RWPE1 (cell line): ENCODE data around the gene ATF7IP.

Source experiments
- CTCF ChIA-PET: fragments of 350-600 bp; sonication (Branson Sonifier 250); formaldehyde crosslinking; extraction: SDS; loops from one replicate; lab custom pipeline; 2021; lab: Yijun Ruan, JAX
- POLR2A ChIA-PET: fragments of 400-600 bp; formaldehyde crosslinking; extraction: SDS; loops from one replicate; lab custom pipeline; 2020; ENCODE audit warnings: antibody characterized with exemption; ENCODE audit not compliant: low non-redundant PET; lab: Yijun Ruan, JAX
- DNase-seq: peaks from one replicate; pipeline ENCODE4 v3.0.0; 2012; ENCODE audit warnings: low spot score
- H3K27ac ChIP-seq: fragments of 450-650 bp; 2 replicates; pipeline ENCODE4 v1.5.1; 2017
- TF ChIP-seq, protein P1 (sequence below): fragments of 450-650 bp; conservative IDR thresholded peaks from 2 replicates; pipeline ENCODE4 v1.5.1; 2017; ENCODE audit warnings: low read depth, mild to moderate bottlenecking

ATF7IP gene

GRCh38 chr12:14373217-14373616 lies 7.7 kb downstream of the ATF7IP start:
- H3K27ac ChIP-seq, result no peak overlapping the region
- TF ChIP-seq, protein P1, sequence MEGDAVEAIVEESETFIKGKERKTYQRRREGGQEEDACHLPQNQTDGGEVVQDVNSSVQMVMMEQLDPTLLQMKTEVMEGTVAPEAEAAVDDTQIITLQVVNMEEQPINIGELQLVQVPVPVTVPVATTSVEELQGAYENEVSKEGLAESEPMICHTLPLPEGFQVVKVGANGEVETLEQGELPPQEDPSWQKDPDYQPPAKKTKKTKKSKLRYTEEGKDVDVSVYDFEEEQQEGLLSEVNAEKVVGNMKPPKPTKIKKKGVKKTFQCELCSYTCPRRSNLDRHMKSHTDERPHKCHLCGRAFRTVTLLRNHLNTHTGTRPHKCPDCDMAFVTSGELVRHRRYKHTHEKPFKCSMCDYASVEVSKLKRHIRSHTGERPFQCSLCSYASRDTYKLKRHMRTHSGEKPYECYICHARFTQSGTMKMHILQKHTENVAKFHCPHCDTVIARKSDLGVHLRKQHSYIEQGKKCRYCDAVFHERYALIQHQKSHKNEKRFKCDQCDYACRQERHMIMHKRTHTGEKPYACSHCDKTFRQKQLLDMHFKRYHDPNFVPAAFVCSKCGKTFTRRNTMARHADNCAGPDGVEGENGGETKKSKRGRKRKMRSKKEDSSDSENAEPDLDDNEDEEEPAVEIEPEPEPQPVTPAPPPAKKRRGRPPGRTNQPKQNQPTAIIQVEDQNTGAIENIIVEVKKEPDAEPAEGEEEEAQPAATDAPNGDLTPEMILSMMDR, result no peak
- peak; percentile 13 for DNase-seq
- ChIA-PET CTCF (no interaction called here), POLR2A (no interaction called here)

DNA sequence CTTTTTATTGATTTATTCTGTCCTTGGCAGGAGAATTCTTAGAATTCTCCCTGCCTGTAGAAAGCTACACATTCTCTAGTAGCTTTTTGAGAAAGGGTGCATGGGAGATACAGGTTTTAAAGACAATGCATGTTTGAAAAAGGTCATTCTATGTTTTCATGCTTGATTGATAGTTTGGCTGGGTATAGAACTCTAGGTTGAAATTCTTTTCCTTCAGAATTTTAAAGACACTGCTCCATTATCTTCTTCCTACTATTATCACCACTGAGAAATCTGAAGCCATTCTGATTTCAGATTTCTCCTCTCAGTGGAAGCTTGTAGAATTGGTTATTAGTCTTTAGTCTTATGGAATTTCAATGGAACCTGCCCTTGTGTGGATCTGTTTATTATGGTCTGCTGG lies 14.0 kb downstream of the ATF7IP start:
- TF ChIP-seq, protein P1, result no peak
- POLR2A ChIA-PET, result no interaction called here

GRCh38 chr12:14384783-14385638 lies 19.5 kb downstream of the ATF7IP start:
- ChIA-PET CTCF (no interaction called here), POLR2A (no interaction called here)
- H3K27ac ChIP-seq, result no peak overlapping the region
- TF ChIP-seq, protein P1, result no peak
- DNase-seq, result no peak

More for the DNA sequence above, 14.0 kb downstream of the ATF7IP start:
- CTCF ChIA-PET, result no interaction called here
- no peak overlapping the region for H3K27ac ChIP-seq
- no peak for DNase-seq

DNA sequence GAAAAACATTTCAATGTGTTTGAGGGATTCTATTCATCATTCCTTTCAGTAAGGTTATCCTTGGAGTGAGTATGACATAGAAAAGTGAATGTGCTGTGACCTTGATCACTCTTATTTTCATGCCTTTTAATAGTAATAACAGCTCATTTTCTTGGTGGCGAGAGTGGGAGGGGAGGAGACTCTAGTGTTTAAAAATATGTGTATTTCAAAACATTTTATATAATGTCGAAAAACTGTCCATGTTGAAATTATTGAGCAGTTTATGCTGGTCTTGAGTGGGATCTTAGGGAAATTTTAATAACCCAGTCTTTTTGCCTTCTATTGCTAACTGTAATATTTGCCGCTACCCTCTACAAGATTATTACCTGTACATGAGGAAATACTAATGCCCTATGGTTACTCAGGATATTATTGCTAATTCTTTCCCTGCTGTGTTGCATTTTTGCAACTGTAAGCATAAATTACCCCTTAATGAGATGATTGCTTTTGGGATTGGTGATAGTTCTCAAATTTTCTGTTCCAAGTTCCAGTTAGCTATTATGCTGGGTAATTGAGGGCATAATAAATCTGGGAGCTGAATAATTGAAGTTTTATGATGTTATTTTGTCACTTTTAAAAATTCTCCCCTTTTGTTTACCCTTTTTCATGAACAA lies 21.9 kb downstream of the ATF7IP start:
- H3K27ac ChIP-seq, result no peak overlapping the region
- CTCF ChIA-PET, result no interaction called here
- POLR2A ChIA-PET, result no interaction called here
- TF ChIP-seq, protein P1, result no peak
- no peak for DNase-seq

DNA sequence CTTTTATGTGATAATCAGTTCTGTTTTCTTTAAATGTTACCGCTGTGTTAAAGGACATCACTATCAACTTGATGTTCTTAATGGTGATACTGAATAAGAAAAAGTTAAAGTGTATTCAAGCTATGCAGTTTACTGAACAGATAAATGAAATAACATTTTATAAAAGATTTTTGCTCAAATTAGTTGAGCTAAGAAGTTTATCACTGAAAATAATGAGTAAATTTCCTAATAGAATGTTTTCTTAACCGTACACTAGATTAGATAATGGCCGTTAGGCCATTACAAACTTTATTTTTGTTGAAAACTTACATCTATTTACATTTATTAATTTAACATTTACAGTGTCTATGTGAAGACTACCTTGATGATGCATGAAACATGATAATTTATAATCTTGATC lies 25.0 kb downstream of the ATF7IP start:
- ChIA-PET CTCF (no interaction called here), POLR2A (no interaction called here)
- TF ChIP-seq, protein P1, result no peak
- no peak overlapping the region for H3K27ac ChIP-seq
- DNase-seq, result no peak

- CTCF ChIA-PET, result no interaction called here
- no peak overlapping the region for H3K27ac ChIP-seq
- TF ChIP-seq, protein P1, result no peak
- no peak for DNase-seq
- POLR2A ChIA-PET, result no interaction called here
These were observed 25.5 kb downstream of the ATF7IP start for GRCh38 chr12:14390870-14391530.
